SK-N-SH treated with all-trans-retinoic acid at 6 μM for 48 hours (cell line): ENCODE measurements around the gene NR1I3.
A peak's percentile ranks its signal among the peaks of the same experiment; 100 is the strongest.

ENCODE experiments used
- ATAC-seq: fragments of 200-7000 bp; cut with Tn5 transposase; 3 replicates; pipeline ENCODE4 v1.9.1; 2020; ENCODE audit warnings: mild to moderate bottlenecking, moderate library complexity
- ARNTL ChIP-seq: fragments of 450-650 bp; formaldehyde crosslinking; IDR thresholded peaks from 2 replicates; pipeline ENCODE4 v1.5.0; 2020; ENCODE audit warnings: low read depth, mild to moderate bottlenecking, moderate library complexity, borderline replicate concordance
- BACH2 ChIP-seq: fragments of 250-450 bp; sonication (Bioruptor Pico); IDR thresholded peaks from 2 replicates; pipeline ENCODE4 v1.9.0; 2021; ENCODE audit warnings: mild to moderate bottlenecking, borderline replicate concordance
- CREB5 ChIP-seq: fragments of 250-450 bp; sonication (Bioruptor Pico); IDR thresholded peaks from 2 replicates; pipeline ENCODE4 v1.5.1; 2020; ENCODE audit warnings: low read depth, mild to moderate bottlenecking, moderate library complexity
- CSDC2 ChIP-seq: fragments of 250-450 bp; sonication (Bioruptor Pico); IDR thresholded peaks from 2 replicates; pipeline ENCODE4 v1.5.0; 2020; ENCODE audit warnings: mild to moderate bottlenecking, moderate library complexity
- CSRNP3 ChIP-seq: fragments of 250-450 bp; sonication (Bioruptor Pico); IDR thresholded peaks from 2 replicates; pipeline ENCODE4 v1.5.1; 2021; ENCODE audit warnings: mild to moderate bottlenecking, moderate library complexity
- GLIS3 ChIP-seq: fragments of 250-450 bp; sonication (Bioruptor Pico); IDR thresholded peaks from 2 replicates; pipeline ENCODE4 v1.5.0; 2020; ENCODE audit warnings: mild to moderate bottlenecking, moderate library complexity
- PATZ1 ChIP-seq: fragments of 250-450 bp; sonication (Bioruptor Pico); IDR thresholded peaks from 2 replicates; pipeline ENCODE4 v1.8.0; 2020; ENCODE audit warnings: mild to moderate bottlenecking, moderate library complexity, borderline replicate concordance
- POU6F1 ChIP-seq: fragments of 250-450 bp; sonication (Bioruptor Pico); IDR thresholded peaks from 2 replicates; pipeline ENCODE4 v1.8.0; 2021; ENCODE audit warnings: low read depth, mild to moderate bottlenecking, moderate library complexity, borderline replicate concordance
- PPARA ChIP-seq: fragments of 250-450 bp; sonication (Bioruptor Pico); IDR thresholded peaks from 2 replicates; pipeline ENCODE4 v1.5.0; 2020; ENCODE audit warnings: mild to moderate bottlenecking, borderline replicate concordance
- RARB ChIP-seq: fragments of 250-450 bp; sonication (Bioruptor Pico); IDR thresholded peaks from 2 replicates; pipeline ENCODE4 v1.8.0; 2021; ENCODE audit warnings: mild to moderate bottlenecking, moderate library complexity
- SNAI2 ChIP-seq: fragments of 250-450 bp; sonication (Bioruptor Pico); IDR thresholded peaks from 2 replicates; pipeline ENCODE4 v1.5.0; 2020; ENCODE audit warnings: mild to moderate bottlenecking, moderate library complexity
- TCF4 ChIP-seq: fragments of 250-450 bp; sonication (Bioruptor Pico); IDR thresholded peaks from 2 replicates; pipeline ENCODE4 v1.8.0; 2021; ENCODE audit warnings: mild to moderate bottlenecking, moderate library complexity, borderline replicate concordance
- TOX ChIP-seq: fragments of 250-450 bp; sonication (Bioruptor Pico); IDR thresholded peaks from 2 replicates; pipeline ENCODE4 v1.8.0; 2021; ENCODE audit warnings: mild to moderate bottlenecking, moderate library complexity, borderline replicate concordance
- TSHZ2 ChIP-seq: fragments of 250-450 bp; sonication (Bioruptor Pico); IDR thresholded peaks from 2 replicates; pipeline ENCODE4 v1.5.0; 2020; ENCODE audit warnings: mild to moderate bottlenecking, moderate library complexity
- ZC3H10 ChIP-seq: fragments of 250-450 bp; sonication (Bioruptor Pico); IDR thresholded peaks from 2 replicates; pipeline ENCODE4 v1.5.1; 2021; ENCODE audit warnings: mild to moderate bottlenecking, moderate library complexity
- ZFP3 ChIP-seq: fragments of 250-450 bp; sonication (Bioruptor Pico); IDR thresholded peaks from 2 replicates; pipeline ENCODE4 v1.5.0; 2020; ENCODE audit warnings: mild to moderate bottlenecking, moderate library complexity
- ZNF565 ChIP-seq: fragments of 450-650 bp; formaldehyde crosslinking; conservative IDR thresholded peaks from 2 replicates; pipeline ENCODE4 v1.5.0; 2020; ENCODE audit warnings: low read depth, mild to moderate bottlenecking, moderate library complexity
- ZNF70 ChIP-seq: fragments of 450-650 bp; formaldehyde crosslinking; IDR thresholded peaks from 2 replicates; pipeline ENCODE4 v1.5.0; 2020; ENCODE audit warnings: mild to moderate bottlenecking, moderate library complexity

NR1I3 gene

GRCh38 chr1:161274874-161275273, 36.9 kb upstream of the NR1I3 start:
- TF ChIP-seq SNAI2 (CRISPR knock-in tag), result no peak
- TF ChIP-seq PPARA (CRISPR knock-in tag), result no peak
- no peak for TF ChIP-seq ZFP3 (CRISPR knock-in tag)
- ATAC-seq, result no peak; the same call in 2 of the 3 replicates

GRCh38 chr1:161273402-161273801, 35.4 kb upstream of the NR1I3 start:
- ATAC-seq, result peak; percentile 65; the same call in 2 of the 3 replicates
- TF ChIP-seq CSDC2 (CRISPR knock-in tag) (no peak), CREB5 (CRISPR knock-in tag) (no peak), SNAI2 (CRISPR knock-in tag) (no peak), RARB (CRISPR knock-in tag) (no peak), TOX (CRISPR knock-in tag) (no peak), ARNTL (no peak), POU6F1 (CRISPR knock-in tag) (no peak), TCF4 (CRISPR knock-in tag) (no peak), PPARA (CRISPR knock-in tag) (no peak), ZC3H10 (CRISPR knock-in tag) (no peak), GLIS3 (CRISPR knock-in tag) (no peak), TSHZ2 (no peak), PATZ1 (CRISPR knock-in tag) (no peak), BACH2 (CRISPR knock-in tag) (no peak)

- no peak for TF ChIP-seq PATZ1 (CRISPR knock-in tag)
- TF ChIP-seq ZC3H10 (CRISPR knock-in tag), result no peak
- ATAC-seq, result 0 out of 3 replicates have a peak, but pooled peaks have one; percentile 19
Measured at GRCh38 chr1:161267321-161267720, 29.3 kb upstream of the NR1I3 start.

- TF ChIP-seq ZC3H10 (CRISPR knock-in tag) (no peak), TOX (CRISPR knock-in tag) (no peak), CSRNP3 (CRISPR knock-in tag) (no peak), ZNF565 (CRISPR knock-in tag) (no peak), ZFP3 (CRISPR knock-in tag) (no peak), ZNF70 (no peak), TCF4 (CRISPR knock-in tag) (no peak), POU6F1 (CRISPR knock-in tag) (no peak), GLIS3 (CRISPR knock-in tag) (no peak), SNAI2 (CRISPR knock-in tag) (no peak), ARNTL (no peak)
- TF ChIP-seq, all 23 proteins: peak for 0
- no peak; the same call in 2 of the 3 replicates for ATAC-seq
Measured at GRCh38 chr1:161266836-161267235, 28.8 kb upstream of the NR1I3 start.
